Inflammatory macrophage treated with lipopolysaccharide for 4 hours (primary cell): ENCODE results near the gene RBFOX1.

ENCODE experiments used
- DNase-seq: peaks from one replicate; pipeline ENCODE4 v3.0.0-alpha.2; 2020

RBFOX1 gene

DNA sequence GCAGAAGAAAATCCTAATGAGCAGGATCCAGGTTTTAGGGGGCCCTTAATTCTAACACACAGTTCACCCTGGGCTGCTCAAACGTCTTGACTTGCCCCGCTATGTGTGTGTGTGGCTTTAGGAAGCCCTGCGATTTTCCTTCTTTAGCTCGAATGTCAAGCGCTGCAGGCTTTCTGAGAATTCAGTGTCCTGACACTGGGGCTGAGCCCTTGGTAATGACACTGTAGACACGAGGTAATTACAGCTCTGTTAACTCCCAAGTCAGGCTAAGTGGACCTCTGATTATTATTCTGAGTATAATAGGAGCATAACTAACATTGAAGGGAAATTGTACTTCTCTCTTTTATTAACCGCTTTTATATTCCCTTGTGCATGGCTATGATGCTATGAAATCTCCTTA is 202.1 kb downstream of the RBFOX1 start:
- DNase-seq: no peak

DNA sequence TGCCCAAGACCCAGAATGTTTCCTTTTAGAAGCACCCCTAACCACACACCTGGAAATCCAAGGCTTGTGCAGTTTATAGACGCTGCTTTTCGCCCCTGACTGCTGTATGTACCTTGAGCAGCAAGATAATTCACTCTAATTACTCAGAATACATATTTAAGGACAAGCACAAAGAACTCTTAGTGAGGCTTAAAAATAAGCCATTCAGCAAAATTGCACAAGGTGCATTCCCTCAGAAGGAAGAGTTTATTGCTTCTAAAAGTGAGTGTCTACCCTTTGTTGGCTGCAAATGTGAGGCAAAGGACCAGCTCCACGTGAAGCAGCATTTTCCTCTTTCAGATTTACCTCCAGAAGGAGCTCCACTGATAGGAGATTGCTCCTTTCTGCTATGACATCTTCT is 208.4 kb downstream of the RBFOX1 start:
- no peak for DNase-seq

DNA sequence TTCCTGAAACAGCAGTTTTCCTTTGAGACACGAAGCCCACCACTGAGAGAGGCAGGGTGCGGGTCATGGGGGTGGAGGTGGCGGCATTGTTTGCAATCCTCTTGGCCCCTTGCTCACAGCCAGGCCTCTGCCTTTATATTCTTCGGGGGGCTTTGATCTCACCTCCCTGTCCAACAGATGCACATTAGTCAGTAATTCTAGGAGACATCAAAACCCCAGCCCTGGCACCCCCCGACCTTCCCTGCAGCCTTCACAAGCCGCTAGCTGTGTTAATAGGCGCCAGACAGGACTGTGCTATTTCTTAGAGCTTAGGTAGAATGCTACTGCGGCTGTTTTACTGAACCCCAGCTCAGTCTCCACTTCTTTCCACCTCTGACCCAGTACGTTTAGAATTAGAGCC is 212.6 kb downstream of the RBFOX1 start:
- DNase-seq: no peak

DNA sequence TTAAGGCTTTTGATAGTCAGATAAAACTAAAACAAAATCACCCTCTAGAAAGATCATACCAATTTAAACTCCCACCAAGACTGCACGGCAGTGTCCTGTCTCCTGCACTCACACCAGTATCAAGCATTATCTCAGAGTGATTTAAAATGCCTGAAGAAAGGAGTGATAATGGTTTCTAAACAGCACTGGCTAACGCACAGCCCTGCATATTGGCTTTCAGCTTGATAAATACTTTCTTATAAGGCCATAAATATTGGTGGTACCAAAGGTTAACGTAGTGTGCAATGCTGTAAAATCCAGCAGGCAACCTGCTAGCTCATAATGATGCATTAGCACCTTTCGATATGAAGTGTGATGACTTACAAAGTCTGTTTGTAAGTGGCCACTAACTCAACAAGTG is 214.3 kb downstream of the RBFOX1 start:
- DNase-seq: no peak

DNA sequence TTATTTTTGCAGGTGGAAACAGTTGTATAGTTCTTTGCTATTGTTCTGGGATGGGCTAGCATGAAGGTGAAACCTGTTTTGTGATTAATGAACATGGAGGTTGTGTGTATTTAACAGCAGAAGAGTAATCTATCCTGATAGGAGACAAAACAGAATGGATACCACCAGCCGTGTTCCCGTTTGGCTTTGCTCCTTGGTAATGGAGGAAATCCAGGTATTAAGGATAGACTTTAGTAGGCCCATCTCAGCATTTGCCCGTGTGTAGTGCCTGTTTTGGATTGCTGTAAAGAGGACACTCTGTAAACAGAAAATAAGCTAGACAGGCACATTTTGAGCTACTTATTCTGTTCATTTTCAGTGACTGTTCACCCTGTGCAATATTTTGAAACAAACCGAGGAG is 215.1 kb downstream of the RBFOX1 start:
- DNase-seq: no peak

DNA sequence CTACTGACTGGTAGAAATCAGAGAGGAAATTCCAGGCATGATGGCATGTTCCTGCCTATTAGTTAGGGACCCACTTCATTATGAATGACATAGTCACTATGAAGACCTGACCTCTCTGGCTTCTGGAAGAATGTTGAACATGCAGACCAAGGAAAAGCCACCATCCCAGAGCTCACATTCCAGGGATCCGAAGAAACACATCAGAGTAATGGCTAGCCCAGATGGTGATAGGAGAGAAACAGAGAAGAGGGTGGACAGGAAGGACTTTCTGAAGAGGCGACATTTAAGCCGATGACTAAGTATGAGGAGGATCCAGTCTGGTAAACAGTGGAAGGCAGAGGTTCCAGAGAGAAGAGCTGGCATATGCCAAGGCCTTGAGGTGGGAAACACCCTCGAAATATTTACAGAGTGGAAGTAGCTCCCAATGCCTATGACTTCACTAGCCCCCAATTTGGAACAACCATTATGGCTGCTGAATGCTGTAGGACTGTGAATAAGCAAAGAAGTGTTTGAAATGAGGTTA is 216.2 kb downstream of the RBFOX1 start:
- DNase-seq: no peak

DNA sequence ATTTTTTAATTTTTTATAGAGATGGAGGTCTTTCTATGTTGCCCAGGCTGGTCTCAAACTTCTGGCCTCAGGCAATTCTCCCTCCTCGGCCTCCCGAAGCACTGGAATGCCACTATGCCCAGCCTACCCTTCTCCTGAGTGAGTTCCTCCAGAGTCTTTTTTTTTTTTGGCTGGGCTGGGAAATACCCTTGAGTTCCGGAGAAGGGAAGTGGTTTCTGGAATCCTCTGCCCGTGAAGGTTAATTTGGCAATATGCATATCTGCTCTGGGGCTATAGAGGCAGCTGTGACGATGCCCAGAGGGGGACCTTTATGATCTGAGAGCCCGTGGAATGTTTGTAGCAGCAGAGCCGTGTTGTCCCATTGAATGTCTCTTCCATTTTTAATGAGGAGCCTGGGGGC is 217.5 kb downstream of the RBFOX1 start:
- no peak for DNase-seq

DNA sequence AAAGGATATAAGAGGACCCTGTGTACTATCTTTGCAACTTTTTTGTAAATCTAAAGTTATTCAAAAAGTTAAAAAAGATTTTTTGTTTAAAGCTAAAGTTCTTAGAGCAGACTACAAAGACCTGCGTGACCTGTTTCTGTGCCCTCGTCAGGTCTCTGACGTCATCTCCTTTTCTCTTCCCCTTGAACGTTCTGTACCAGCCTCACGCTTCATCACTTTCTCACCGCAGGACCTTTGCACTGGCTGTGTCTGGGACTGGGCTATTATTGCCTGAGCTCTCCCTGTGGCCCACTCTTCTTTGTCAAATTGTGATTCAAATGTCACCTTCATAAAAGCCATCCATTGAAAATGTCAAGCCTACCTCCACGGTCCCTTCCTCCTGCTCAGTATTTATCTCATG is 222.8 kb downstream of the RBFOX1 start:
- DNase-seq: no peak

DNA sequence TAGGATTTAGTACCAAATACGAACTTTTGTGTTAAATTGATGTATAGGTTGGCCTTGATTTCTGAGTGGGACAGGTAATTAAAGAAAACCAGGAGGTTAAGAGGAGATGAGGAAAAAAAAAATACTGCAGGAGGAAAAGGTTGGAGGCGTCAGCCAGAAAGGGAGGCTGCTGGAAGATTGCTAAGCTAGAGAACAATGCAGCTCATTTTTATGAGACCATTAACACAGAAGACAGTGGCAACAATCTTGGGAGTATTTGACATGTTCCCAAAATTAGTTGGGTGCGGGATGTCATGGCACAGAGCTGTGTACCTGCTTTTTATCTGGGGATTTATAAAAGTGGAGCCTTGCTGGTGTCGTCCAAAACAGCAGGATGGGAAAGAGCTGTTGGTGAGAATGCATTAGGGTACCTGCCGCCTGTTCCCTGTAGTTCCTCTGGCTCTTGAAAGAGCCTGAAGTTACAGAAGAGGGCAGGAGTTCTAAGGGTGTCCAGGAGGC is 229.3 kb downstream of the RBFOX1 start:
- no peak for DNase-seq

DNA sequence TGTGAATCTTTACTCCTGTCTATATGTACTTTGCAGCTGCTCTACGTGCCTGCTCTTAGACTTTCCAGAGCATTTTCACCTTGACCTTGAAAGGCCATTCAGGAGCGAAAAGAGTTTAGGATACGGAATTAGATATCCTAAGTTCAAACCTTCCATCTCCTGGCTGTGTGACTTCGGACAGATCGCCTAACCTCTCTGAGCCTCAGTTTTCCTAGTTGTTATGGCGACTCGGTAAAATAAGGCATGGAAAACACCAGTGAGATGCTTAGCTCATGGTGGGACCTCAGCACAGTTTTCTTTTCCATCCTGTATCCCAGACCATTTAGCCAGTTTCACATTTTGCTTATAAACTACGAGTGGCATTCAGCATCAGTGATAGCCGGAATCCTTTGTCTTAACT is 233.7 kb downstream of the RBFOX1 start:
- DNase-seq: no peak

DNA sequence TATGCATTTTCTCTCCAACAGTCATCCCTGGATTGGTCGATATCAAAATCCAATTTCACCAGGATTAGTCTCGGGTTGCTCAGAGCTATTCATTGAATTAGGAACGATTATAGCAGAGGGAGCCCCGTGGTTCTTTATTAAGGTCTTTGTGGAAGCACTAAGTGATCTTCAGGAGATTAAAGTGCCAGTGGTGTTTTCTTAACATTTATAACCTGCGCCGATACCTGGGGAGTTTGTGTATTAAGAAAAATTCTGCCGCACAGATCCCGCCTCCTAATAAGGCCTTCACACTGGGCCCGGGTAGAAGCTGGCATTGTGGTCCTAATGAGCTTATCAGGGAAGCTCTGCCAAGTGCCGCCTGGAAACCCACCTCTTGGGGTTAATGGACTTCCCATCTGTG is 238.7 kb downstream of the RBFOX1 start:
- DNase-seq: no peak

DNA sequence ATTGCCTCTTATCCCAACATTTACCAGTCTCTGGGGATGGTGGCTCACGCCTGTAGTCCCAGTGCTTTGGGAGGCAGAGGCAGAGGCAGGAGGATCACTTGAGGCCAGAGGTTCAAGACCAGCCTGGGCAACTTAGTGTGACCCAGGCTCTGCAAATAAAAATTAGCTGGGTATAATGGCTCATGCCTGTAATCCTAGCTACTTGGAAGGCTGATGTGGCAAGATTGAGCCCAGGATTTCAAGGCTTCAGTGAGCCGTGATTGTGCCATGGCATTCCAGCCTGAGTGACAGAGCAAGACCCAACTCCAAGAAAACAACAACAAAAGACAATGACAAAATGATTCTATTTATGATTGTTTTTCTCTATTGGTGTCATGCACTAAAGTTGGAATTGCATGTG is 244.9 kb downstream of the RBFOX1 start:
- DNase-seq: no peak

DNA sequence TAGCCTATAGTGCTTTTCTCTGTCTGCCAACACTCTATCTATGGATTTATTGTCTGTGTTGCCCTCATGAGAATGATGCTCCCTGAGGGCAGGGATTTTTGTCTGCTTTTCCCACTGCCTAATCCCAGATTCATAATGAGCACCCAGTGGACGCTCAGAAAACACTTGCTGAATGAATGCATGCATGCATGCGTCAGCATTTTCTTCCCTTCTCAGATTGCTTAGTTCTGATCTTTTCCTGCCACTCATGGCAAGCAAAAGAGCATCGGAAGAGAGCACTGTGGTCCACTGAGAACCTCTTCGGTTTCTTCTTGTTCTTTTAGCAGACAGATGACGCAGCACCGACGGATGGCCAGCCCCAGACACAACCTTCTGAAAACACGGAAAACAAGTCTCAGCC is 246.8 kb downstream of the RBFOX1 start:
- DNase-seq: no peak

DNA sequence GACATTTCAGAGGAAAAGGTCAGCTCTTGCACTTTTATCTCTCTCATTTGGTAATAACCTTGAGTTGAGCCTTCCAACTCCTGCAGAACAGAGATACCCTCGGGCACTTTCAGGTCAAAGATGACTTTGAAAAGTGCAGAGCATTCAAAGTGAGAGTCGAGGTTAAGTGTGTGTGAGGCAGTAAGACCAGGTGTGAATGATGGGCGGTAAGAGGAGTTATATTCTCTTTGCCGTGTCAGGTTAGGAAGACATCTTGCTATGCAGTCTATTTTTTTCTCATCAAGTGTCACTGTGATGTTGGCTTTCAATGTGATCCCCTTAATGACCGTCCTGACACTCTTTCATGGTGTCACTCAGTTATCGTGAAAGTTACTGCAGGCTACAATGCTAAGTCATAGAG is 248.5 kb downstream of the RBFOX1 start:
- no peak for DNase-seq

DNA sequence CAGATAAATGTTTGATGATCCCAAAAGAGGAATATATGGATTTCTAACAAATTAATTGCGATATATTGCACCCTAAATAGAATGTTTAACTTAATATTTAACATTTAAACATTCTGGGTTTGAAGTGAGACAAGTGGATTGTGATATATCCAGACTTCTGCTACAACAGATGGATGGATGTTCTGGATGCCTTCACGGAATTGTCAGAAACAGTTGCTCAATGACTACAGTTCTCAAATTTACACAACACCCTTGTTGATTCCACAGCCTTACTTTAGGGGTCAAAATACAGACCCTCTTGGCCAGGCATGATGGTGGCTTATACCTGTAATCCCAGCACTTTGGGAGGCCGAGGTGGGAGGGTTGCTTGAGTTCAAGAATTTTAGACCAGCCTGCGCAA is 250.8 kb downstream of the RBFOX1 start:
- DNase-seq: no peak

DNA sequence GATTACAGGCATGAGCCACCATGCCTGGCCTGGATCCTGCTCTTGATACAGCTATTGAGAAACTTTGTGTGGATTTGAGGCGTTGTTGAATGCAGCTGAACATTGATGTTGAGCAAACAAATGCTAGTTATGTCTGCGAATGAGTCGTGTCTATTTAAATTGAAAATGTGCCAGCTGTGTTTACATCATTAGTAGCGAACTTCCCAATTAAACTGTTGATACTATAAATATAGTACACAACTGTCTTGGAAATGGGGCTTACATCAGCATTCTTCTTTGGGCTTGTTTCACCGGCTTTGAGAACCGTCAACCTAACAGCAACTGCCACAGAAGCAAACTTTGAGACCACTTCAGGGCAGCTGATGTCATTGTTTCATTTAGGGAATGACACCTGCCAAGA is 251.9 kb downstream of the RBFOX1 start:
- no peak for DNase-seq

DNA sequence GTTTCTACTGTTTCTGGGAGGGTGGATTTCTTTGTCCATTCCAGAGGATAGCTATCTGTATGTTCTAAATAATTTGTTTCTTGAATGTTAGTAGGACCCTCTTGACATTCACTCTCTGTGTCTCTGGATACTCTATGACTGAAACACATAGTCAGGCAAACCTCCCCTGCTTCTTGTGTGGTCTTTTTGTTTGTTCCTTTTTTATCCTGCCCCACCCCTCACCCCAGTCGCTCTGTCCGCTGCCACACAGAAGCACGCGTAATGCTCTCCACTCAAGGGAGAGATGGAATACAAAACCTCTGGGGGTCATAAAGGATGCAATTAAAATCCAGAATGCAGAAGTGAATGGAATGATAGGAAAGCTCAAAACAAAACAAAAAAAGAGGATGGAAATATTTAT is 253.1 kb downstream of the RBFOX1 start:
- no peak for DNase-seq

DNA sequence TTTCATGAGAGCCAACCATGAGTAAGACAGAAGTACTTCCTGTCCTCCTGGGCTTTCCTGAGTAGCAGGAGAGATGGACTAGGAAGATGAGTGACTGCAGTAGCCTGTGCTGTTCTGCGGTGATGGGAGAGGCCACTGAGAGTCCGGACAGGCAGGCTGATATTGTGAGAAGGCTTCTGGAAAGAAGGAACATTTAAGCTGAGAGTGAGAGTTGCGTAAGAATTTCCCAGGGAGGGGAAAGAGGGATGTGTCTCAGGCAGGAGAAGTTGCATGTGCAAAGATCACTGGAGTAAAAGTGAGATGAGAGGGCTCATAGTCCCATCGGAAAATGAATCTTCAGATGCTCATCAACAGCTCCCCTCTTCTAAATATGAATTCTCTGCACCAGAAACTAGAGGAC is 258.3 kb downstream of the RBFOX1 start:
- DNase-seq: no peak

DNA sequence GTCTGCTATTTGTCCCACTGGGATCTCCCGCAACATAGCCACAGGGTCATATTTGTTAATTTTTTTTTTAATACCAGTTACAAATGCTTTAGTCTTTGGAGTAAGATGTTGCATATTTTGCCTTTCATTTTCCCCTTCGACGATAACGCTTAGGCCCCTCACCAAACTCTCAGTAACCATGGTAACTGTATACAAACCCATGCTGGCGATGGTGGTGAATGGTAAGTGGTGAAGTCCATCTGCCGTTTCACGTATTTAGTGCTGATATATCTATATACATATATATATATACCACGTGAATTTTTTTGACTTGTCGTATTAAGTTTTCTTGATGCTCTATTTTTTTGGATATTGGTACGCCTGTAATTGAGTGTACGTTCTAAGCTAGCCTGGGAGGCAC is 263.7 kb downstream of the RBFOX1 start:
- no peak for DNase-seq

DNA sequence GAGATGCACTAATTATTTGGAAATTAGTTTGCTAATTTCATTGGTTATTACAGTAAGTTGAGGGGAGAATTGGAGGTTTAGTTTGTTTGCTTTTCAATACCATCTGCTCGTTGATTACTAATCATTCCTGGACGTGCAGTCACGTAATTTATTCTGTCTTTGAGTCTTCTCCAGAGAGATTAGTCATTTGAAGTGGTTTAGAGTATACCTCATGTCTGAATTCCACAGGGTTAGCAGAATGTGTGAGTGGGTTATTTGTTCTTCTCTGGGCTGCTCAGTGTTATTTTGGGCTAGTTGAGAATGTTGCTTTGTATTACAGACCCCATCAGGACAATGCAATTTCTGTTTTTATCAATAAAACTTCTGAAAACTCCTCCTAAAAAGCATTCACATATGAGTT is 265.0 kb downstream of the RBFOX1 start:
- no peak for DNase-seq

DNA sequence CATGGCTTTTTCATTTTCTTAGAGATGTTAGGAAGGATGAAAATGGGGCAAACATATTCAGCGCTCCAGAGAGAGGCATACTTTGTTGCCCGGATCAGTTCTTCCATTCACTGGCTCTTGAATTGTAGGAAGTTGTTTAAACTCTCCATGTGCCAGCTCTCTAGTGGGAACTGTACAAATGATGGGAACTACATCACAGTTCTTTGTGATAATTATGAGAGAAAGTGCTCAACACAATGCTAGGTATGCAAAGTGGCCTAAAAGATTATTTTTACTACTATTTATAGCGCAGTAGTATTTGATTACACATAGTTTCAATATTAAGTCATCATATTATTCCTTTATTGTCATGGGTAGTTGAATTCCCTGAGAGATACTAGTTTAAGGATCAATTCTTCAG is 268.5 kb downstream of the RBFOX1 start:
- no peak for DNase-seq

DNA sequence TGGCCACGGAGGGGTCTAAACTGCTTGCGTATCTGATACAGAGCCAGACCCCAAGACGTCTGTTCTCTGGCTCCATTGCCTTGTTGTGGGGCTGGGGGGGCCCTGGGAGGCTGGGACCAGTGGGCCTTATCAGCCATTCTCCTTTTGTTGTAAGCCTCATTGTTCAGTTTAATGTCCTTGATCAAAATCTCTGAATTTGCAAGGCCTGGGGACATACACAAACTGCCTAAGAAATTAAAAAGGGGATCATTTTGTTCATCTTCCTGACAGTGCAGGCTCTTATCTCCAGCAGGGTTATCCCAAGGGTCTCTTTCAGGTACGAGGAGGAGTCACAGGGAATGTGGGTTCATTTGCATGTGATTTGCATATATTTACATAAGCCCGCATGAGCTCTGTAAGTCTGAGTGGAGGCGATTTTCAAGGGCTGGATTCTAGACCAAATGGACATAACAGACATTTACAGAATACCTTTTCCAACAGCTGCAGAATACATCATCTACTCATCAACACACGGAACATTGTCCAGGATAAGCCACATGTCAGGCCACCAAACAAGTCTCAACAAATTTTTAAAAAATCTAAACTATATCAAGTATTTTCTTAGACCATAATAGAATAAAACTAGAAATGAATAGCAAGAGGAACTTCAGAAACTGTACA is 269.8 kb downstream of the RBFOX1 start:
- DNase-seq: no peak

DNA sequence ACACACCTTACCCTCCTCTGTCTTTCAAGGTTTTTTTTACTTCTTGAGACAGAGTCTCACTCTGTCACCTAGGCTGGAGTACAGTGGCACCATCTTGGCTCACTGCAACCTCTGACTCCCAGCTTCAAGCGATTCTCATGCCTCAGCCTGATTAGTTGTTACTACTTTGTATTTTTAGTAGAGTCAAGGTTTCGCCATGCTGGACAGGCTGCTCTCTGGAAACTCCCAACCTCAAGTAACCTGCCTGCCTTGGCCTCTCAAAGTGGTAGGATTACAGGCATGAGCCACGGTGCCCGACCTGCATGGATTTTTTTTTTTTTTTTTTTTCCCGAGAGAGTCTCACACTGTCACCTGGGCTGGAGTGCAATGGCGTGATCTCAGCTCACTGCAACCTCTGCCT is 273.2 kb downstream of the RBFOX1 start:
- DNase-seq: no peak

DNA sequence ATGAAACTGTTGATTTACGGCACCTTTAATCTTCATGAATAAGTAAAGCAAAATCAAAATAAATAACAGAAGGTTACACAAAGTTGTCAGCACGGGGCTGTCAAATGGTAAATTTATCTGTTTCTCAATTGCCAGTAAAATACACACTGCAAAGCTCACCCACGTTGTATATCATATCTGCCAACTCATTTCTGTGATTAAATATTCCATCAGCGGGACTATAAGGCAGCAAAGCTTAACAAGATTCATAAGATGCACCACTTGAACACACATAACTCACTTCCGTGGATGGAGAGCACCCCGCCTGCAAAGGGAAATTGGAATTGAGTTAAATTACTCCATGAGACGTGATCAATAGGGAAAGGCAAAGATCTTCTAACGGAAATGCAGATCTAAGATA is 280.0 kb downstream of the RBFOX1 start:
- DNase-seq: no peak

DNA sequence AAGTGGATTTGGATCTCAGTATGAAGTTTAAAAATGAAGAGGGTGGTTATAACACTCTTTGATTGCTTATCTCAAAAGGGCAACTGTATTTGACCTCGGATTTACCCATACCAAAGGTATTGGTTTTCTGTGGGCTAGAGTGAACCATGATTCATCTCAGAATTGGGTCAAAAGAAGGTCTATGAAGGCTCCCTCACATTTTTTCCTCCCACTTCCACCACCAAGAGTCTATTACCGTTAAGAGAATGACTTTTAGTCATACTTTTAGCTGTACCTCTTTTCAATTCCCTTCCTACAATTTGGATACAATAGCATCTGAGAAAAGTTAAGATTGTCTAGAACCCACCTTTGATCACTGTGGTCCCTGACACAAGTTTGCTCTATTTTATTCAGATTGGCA is 280.9 kb downstream of the RBFOX1 start:
- no peak for DNase-seq
